ENCODE data around the gene WBP2.

DNA sequence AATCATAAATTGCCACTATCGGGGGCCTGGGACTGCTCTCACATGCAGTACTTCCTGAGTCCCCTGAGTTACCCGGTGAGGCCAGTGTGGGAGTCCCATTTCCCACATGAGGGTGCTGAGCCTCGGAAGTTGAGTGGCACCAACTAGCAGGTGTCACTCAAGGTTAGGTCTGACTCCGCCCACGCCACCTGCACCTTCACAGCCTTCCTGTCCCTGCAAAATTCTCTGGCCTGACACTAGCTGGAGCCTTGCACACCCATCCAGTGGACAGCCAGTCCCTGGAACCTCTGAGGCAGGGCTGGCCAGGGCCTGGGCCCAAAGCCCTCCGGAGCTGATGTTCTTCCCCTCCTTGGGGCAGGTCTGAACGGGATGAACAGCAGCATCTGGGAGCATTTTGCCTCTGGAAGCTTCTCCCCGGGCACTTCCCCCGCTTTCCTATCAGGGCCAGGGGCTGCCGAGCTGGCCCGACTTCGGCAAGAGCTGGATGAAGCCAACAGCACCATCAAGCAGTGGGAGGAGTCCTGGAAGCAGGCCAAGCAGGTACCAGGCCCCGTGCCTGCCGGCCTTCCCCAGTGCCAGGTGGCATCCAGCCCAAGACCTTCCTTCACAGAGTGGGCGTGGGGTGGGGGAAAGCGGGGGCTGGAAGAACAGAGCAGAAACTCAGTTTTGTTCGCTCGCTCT, 32.9 kb downstream of the WBP2 start:
- TF ChIP-seq POLR2AphosphoS5 (IDR thresholded peaks at IDR 0.05; ENCODE audit: low read depth, low read length) (no peak), ATF3 (IDR thresholded peaks at IDR 0.05; ENCODE audit: insufficient read depth, low read depth, low read length) (no peak), POLR2A (IDR thresholded peaks at IDR 0.05; ENCODE audit: control extremely low read depth in 1 of 2, low read depth in 2 of 2, low read length in 2 of 2) (no peak), CTCF (IDR thresholded peaks at IDR 0.05; ENCODE audit: control extremely low read depth in 1 of 3, insufficient read depth in 1 of 3, low read depth in 1 of 3, low read length in 3 of 3) (no peak), CREB1 (IDR thresholded peaks at IDR 0.05) (no peak), YY1 (IDR thresholded peaks at IDR 0.05; ENCODE audit: low read depth, low read length) (no peak), EP300 (IDR thresholded peaks at IDR 0.05; ENCODE audit: borderline replicate concordance in 1 of 2, low read depth in 2 of 2, low read length in 2 of 2) (no peak), TAF1 (IDR thresholded peaks at IDR 0.05; ENCODE audit: low read depth, low read length) (no peak), NRF1 (IDR thresholded peaks at IDR 0.05; ENCODE audit: low read depth, low read length) (no peak)
- TF ChIP-seq, protein P1, sequence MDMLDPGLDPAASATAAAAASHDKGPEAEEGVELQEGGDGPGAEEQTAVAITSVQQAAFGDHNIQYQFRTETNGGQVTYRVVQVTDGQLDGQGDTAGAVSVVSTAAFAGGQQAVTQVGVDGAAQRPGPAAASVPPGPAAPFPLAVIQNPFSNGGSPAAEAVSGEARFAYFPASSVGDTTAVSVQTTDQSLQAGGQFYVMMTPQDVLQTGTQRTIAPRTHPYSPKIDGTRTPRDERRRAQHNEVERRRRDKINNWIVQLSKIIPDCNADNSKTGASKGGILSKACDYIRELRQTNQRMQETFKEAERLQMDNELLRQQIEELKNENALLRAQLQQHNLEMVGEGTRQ (IDR thresholded peaks at IDR 0.05; ENCODE audit: low read length) = no peak
- TF ChIP-seq, protein P2, sequence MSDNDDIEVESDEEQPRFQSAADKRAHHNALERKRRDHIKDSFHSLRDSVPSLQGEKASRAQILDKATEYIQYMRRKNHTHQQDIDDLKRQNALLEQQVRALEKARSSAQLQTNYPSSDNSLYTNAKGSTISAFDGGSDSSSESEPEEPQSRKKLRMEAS (IDR thresholded peaks at IDR 0.05) = no peak
